ENCODE data around the gene TMEM88. TPM values are rescaled to one million over a fixed set of nuclear protein-coding genes. Genes with fewer than 3 reads are reported as not detected.

TMEM88 gene
- total and polyA plus RNA-seq, 2 of the 13 experiments (the other 11 are each of a cell fraction or from before 2014, with no cell fraction given): 0.31 to 0.66 TPM

DNA sequence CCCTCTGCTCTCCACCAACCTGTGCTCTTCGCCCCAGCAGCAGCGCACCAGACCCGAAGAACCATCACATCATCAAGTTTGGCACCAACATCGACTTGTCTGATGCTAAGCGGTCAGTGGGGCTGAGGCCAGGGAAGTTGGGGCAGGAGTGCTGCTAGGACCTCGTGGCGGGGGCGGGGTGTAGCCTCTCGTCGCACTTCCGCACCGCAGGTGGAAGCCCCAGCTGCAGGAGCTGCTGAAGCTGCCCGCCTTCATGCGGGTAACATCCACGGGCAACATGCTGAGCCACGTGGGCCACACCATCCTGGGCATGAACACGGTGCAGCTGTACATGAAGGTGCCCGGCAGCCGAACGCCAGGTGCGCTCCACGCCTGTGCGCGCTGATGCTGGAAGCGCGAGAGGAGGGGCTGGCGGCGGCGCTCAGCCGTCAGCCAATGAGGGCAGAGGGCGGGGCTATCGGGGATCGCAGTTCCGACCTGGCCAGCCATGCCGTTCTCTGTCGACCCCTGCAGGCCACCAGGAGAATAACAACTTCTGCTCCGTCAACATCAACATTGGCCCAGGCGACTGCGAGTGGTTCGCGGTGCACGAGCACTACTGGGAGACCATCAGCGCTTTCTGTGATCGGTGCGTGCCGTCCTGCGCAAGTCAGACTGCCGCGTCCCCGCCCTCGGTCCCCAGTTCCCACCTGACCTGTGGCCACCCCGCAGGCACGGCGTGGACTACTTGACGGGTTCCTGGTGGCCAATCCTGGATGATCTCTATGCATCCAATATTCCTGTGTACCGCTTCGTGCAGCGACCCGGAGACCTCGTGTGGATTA lies 3.2 kb upstream of the TMEM88 start (continued):
- 0 out of 2 replicates have a peak, but pooled peaks have one; percentile 52 for TF ChIP-seq TARDBP (CRISPR knock-in tag; IDR thresholded peaks at IDR 0.05)
- 0 out of 2 replicates have a peak, but pooled peaks have one; percentile 41 for TF ChIP-seq ZMYM2 (CRISPR knock-in tag; IDR thresholded peaks at IDR 0.05)
- TF ChIP-seq ZNF724P (CRISPR knock-in tag; IDR thresholded peaks at IDR 0.05; ENCODE audit: borderline replicate concordance): no peak
- TF ChIP-seq, protein P1, sequence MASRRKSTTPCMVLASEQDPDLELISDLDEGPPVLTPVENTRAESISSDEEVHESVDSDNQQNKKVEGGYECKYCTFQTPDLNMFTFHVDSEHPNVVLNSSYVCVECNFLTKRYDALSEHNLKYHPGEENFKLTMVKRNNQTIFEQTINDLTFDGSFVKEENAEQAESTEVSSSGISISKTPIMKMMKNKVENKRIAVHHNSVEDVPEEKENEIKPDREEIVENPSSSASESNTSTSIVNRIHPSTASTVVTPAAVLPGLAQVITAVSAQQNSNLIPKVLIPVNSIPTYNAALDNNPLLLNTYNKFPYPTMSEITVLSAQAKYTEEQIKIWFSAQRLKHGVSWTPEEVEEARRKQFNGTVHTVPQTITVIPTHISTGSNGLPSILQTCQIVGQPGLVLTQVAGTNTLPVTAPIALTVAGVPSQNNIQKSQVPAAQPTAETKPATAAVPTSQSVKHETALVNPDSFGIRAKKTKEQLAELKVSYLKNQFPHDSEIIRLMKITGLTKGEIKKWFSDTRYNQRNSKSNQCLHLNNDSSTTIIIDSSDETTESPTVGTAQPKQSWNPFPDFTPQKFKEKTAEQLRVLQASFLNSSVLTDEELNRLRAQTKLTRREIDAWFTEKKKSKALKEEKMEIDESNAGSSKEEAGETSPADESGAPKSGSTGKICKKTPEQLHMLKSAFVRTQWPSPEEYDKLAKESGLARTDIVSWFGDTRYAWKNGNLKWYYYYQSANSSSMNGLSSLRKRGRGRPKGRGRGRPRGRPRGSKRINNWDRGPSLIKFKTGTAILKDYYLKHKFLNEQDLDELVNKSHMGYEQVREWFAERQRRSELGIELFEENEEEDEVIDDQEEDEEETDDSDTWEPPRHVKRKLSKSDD (CRISPR knock-in tag; IDR thresholded peaks at IDR 0.05; ENCODE audit: low read depth): peak; percentile 93; the same call in 1 of the 2 replicates
- peak; percentile 40 for TF ChIP-seq RXRA (CRISPR knock-in tag; IDR thresholded peaks at IDR 0.05)
- no peak for TF ChIP-seq JDP2 (CRISPR knock-in tag; IDR thresholded peaks at IDR 0.05; ENCODE audit: borderline replicate concordance)
- TF ChIP-seq, protein P2, sequence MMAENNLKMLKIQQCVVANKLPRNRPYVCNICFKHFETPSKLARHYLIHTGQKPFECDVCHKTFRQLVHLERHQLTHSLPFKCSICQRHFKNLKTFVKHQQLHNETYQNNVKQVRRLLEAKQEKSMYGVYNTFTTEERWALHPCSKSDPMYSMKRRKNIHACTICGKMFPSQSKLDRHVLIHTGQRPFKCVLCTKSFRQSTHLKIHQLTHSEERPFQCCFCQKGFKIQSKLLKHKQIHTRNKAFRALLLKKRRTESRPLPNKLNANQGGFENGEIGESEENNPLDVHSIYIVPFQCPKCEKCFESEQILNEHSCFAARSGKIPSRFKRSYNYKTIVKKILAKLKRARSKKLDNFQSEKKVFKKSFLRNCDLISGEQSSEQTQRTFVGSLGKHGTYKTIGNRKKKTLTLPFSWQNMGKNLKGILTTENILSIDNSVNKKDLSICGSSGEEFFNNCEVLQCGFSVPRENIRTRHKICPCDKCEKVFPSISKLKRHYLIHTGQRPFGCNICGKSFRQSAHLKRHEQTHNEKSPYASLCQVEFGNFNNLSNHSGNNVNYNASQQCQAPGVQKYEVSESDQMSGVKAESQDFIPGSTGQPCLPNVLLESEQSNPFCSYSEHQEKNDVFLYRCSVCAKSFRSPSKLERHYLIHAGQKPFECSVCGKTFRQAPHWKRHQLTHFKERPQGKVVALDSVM (CRISPR knock-in tag; IDR thresholded peaks at IDR 0.05): no peak
- no peak for TF ChIP-seq SMARCE1 (IDR thresholded peaks at IDR 0.05; ENCODE audit: borderline replicate concordance)
- TF ChIP-seq FOXK2 (IDR thresholded peaks at IDR 0.05): no peak
- TF ChIP-seq, protein P3, sequence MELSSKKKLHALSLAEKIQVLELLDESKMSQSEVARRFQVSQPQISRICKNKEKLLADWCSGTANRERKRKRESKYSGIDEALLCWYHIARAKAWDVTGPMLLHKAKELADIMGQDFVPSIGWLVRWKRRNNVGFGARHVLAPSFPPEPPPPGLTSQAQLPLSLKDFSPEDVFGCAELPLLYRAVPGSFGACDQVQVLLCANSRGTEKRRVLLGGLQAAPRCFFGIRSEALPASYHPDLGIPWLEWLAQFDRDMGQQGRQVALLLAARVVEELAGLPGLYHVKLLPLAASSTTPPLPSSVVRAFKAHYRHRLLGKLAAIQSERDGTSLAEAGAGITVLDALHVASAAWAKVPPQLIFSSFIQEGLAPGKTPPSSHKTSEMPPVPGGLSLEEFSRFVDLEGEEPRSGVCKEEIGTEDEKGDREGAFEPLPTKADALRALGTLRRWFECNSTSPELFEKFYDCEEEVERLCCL (CRISPR knock-in tag; IDR thresholded peaks at IDR 0.05; ENCODE audit: borderline replicate concordance): no peak
- no peak for TF ChIP-seq ZNF34 (CRISPR knock-in tag; IDR thresholded peaks at IDR 0.05; ENCODE audit: borderline replicate concordance)
- TF ChIP-seq HHEX (CRISPR knock-in tag; IDR thresholded peaks at IDR 0.05): no peak
- no peak for TF ChIP-seq HNRNPUL1 (IDR thresholded peaks at IDR 0.05; ENCODE audit: low read depth, low read length)
- TF ChIP-seq SP140L (CRISPR knock-in tag; IDR thresholded peaks at IDR 0.05; ENCODE audit: borderline replicate concordance): no peak
- TF ChIP-seq, protein P4, sequence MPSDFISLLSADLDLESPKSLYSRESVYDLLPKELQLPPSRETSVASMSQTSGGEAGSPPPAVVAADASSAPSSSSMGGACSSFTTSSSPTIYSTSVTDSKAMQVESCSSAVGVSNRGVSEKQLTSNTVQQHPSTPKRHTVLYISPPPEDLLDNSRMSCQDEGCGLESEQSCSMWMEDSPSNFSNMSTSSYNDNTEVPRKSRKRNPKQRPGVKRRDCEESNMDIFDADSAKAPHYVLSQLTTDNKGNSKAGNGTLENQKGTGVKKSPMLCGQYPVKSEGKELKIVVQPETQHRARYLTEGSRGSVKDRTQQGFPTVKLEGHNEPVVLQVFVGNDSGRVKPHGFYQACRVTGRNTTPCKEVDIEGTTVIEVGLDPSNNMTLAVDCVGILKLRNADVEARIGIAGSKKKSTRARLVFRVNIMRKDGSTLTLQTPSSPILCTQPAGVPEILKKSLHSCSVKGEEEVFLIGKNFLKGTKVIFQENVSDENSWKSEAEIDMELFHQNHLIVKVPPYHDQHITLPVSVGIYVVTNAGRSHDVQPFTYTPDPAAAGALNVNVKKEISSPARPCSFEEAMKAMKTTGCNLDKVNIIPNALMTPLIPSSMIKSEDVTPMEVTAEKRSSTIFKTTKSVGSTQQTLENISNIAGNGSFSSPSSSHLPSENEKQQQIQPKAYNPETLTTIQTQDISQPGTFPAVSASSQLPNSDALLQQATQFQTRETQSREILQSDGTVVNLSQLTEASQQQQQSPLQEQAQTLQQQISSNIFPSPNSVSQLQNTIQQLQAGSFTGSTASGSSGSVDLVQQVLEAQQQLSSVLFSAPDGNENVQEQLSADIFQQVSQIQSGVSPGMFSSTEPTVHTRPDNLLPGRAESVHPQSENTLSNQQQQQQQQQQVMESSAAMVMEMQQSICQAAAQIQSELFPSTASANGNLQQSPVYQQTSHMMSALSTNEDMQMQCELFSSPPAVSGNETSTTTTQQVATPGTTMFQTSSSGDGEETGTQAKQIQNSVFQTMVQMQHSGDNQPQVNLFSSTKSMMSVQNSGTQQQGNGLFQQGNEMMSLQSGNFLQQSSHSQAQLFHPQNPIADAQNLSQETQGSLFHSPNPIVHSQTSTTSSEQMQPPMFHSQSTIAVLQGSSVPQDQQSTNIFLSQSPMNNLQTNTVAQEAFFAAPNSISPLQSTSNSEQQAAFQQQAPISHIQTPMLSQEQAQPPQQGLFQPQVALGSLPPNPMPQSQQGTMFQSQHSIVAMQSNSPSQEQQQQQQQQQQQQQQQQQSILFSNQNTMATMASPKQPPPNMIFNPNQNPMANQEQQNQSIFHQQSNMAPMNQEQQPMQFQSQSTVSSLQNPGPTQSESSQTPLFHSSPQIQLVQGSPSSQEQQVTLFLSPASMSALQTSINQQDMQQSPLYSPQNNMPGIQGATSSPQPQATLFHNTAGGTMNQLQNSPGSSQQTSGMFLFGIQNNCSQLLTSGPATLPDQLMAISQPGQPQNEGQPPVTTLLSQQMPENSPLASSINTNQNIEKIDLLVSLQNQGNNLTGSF (CRISPR knock-in tag; IDR thresholded peaks at IDR 0.05): no peak
- TF ChIP-seq FOXA1 (IDR thresholded peaks at IDR 0.05): no peak
- peak; percentile 87 for TF ChIP-seq FOXA1 (CRISPR knock-in tag; IDR thresholded peaks at IDR 0.05)
- no peak for TF ChIP-seq MAF1 (CRISPR knock-in tag; IDR thresholded peaks at IDR 0.05; ENCODE audit: borderline replicate concordance)
- TF ChIP-seq FOXM1 (CRISPR knock-in tag; IDR thresholded peaks at IDR 0.05): no peak

All from HepG2 (cell line).